CD4-positive, alpha-beta T cell treated with Interleukin-6 for 4 hours (primary cell): ENCODE results near the gene CCDC88C.

Experiments used
- DNase-seq: peaks from one replicate; pipeline ENCODE4 v3.0.0-alpha.2; 2020; ENCODE audit warnings: mixed read lengths

Gene CCDC88C

GRCh38 chr14:91305650-91306431 is 111.8 kb downstream of the CCDC88C start:
- DNase-seq = no peak

- DNase-seq = no peak
These were observed 113.7 kb downstream of the CCDC88C start for GRCh38 chr14:91303924-91304229.

GRCh38 chr14:91303091-91303923 is 114.3 kb downstream of the CCDC88C start:
- peak; percentile 55 for DNase-seq

GRCh38 chr14:91302391-91302790 is 115.2 kb downstream of the CCDC88C start:
- DNase-seq = no peak

- no peak for DNase-seq
These were observed 116.7 kb downstream of the CCDC88C start for GRCh38 chr14:91300957-91301356.

- DNase-seq = no peak
These were observed 117.2 kb downstream of the CCDC88C start for GRCh38 chr14:91300283-91300895.

GRCh38 chr14:91299121-91300115 is 118.2 kb downstream of the CCDC88C start:
- DNase-seq = no peak

GRCh38 chr14:91298576-91298975 is 119.0 kb downstream of the CCDC88C start:
- no peak for DNase-seq

GRCh38 chr14:91297081-91297711 is 120.4 kb downstream of the CCDC88C start:
- no peak for DNase-seq

- DNase-seq = no peak
These were observed 121.5 kb downstream of the CCDC88C start for GRCh38 chr14:91295851-91296796.

GRCh38 chr14:91295276-91295845 is 122.3 kb downstream of the CCDC88C start:
- DNase-seq = no peak

- DNase-seq = no peak
These were observed 123.5 kb downstream of the CCDC88C start for GRCh38 chr14:91294153-91294552.

- DNase-seq = no peak
These were observed 124.3 kb downstream of the CCDC88C start for GRCh38 chr14:91293281-91293680.

GRCh38 chr14:91292491-91292890 is 125.1 kb downstream of the CCDC88C start:
- no peak for DNase-seq

- DNase-seq = no peak
These were observed 125.7 kb downstream of the CCDC88C start for GRCh38 chr14:91291786-91292405.

- DNase-seq = no peak
These were observed 126.6 kb downstream of the CCDC88C start for GRCh38 chr14:91290986-91291385.

GRCh38 chr14:91289464-91289863 is 128.2 kb downstream of the CCDC88C start:
- DNase-seq = no peak

- no peak for DNase-seq
These were observed 128.7 kb downstream of the CCDC88C start for GRCh38 chr14:91288876-91289275.

- peak; percentile 87 for DNase-seq
These were observed 131.1 kb downstream of the CCDC88C start for GRCh38 chr14:91286530-91286937.
